OCI-LY3 (cell line): ENCODE data around the gene SH3GL1.

Experiments
- CTCF ChIP-seq: fragments of 200-600, 300-600 bp; sonication (generic); IDR thresholded peaks from 2 replicates; pipeline ENCODE4 v1.5.1; 2014; ENCODE audit warnings: antibody characterized with exemption, low read length, low read depth
- EZH2phosphoT487 ChIP-seq: fragments of 200-600 bp; shearing (Covaris generic); IDR thresholded peaks from 2 replicates; pipeline ENCODE4 v1.6.1; 2018; ENCODE audit warnings: antibody characterized with exemption, mixed run types, low read depth

GRCh38 chr19:4431808-4432674 lies 31.7 kb upstream of the SH3GL1 start:
- TF ChIP-seq CTCF (no peak), EZH2phosphoT487 (no peak)
